H9 (cell line): ENCODE data around the gene APBB3. TPM values are rescaled to one million over a fixed set of nuclear protein-coding genes. Genes with fewer than 3 reads are reported as not detected.

Experiments used
- DNase-seq: peaks from one replicate; pipeline ENCODE4 v3.0.0-alpha.2; 2017
- H2AFZ ChIP-seq: one replicate; pipeline ENCODE4 v1.6.1; 2013; ENCODE audit warnings: mild to moderate bottlenecking, low read length, control low read depth, moderate library complexity
- H2AK5ac ChIP-seq: 2 replicates; pipeline ENCODE4 v1.6.1; 2013; ENCODE audit warnings: low read length, control low read depth, mixed read lengths; ENCODE audit not compliant: insufficient read length
- H2BK120ac ChIP-seq: one replicate; pipeline ENCODE4 v1.6.1; 2013; ENCODE audit warnings: low read depth, mild to moderate bottlenecking, low read length, control low read depth, inconsistent platforms; ENCODE audit not compliant: poor library complexity, severe bottlenecking
- H2BK12ac ChIP-seq: 2 replicates; pipeline ENCODE4 v1.6.1; 2013; ENCODE audit warnings: low read length, control low read depth, mixed read lengths, low read depth; ENCODE audit not compliant: insufficient read length
- H2BK15ac ChIP-seq: 2 replicates; pipeline ENCODE4 v1.6.1; 2013; ENCODE audit warnings: low read depth, low read length, control low read depth
- H2BK20ac ChIP-seq: one replicate; pipeline ENCODE4 v1.6.1; 2013; ENCODE audit warnings: low read depth, mild to moderate bottlenecking, low read length, control low read depth, inconsistent platforms; ENCODE audit not compliant: poor library complexity, severe bottlenecking
- H2BK5ac ChIP-seq: 2 replicates; pipeline ENCODE4 v1.6.1; 2013; ENCODE audit warnings: low read length, control low read depth, mixed read lengths; ENCODE audit not compliant: insufficient read length
- H3K14ac ChIP-seq: 2 replicates; pipeline ENCODE4 v1.6.1; 2013; ENCODE audit warnings: low read length, control low read depth; ENCODE audit not compliant: insufficient read depth
- H3K18ac ChIP-seq: 2 replicates; pipeline ENCODE4 v1.6.1; 2013; ENCODE audit warnings: low read depth, mild to moderate bottlenecking, mixed read lengths, low read length, control low read depth; ENCODE audit not compliant: insufficient read length
- H3K23ac ChIP-seq: 2 replicates; pipeline ENCODE4 v1.6.1; 2013; ENCODE audit warnings: low read length, control low read depth, mixed read lengths, low read depth; ENCODE audit not compliant: insufficient read length
- H3K23me2 ChIP-seq: 2 replicates; pipeline ENCODE4 v1.6.1; 2013; ENCODE audit warnings: low read depth, mild to moderate bottlenecking, mixed read lengths, low read length, control low read depth; ENCODE audit not compliant: insufficient read length, poor library complexity, severe bottlenecking
- H3K27ac ChIP-seq: 2 replicates; pipeline ENCODE4 v1.5.1; 2013; ENCODE audit warnings: low read length, control low read depth, mixed read lengths, low read depth; ENCODE audit not compliant: insufficient read length
- H3K27me3 ChIP-seq: 2 replicates; pipeline ENCODE4 v1.6.1; 2013; ENCODE audit warnings: low read length, control low read depth, inconsistent platforms; ENCODE audit not compliant: insufficient read depth
- H3K4ac ChIP-seq: 2 replicates; pipeline ENCODE4 v1.6.1; 2013; ENCODE audit warnings: low read depth, mild to moderate bottlenecking, control low read depth, inconsistent platforms, low read length, moderate library complexity
- H3K4me1 ChIP-seq: 2 replicates; pipeline ENCODE4 v1.6.1; 2013; ENCODE audit warnings: low read length, control low read depth, inconsistent platforms; ENCODE audit not compliant: insufficient read depth
- H3K4me2 ChIP-seq: 2 replicates; pipeline ENCODE4 v1.6.1; 2013; ENCODE audit warnings: low read length, control low read depth, mixed read lengths; ENCODE audit not compliant: insufficient read length, insufficient read depth
- H3K56ac ChIP-seq: 2 replicates; pipeline ENCODE4 v1.6.1; 2013; ENCODE audit warnings: low read depth, mild to moderate bottlenecking, mixed read lengths, low read length, control low read depth; ENCODE audit not compliant: insufficient read length
- H3K79me1 ChIP-seq: 2 replicates; pipeline ENCODE4 v1.6.1; 2013; ENCODE audit warnings: low read depth, mild to moderate bottlenecking, moderate library complexity, low read length, control low read depth, inconsistent platforms; ENCODE audit not compliant: insufficient read depth, poor library complexity, severe bottlenecking
- H3K79me2 ChIP-seq: 2 replicates; pipeline ENCODE4 v1.6.1; 2013; ENCODE audit warnings: low read length, control low read depth, inconsistent platforms; ENCODE audit not compliant: insufficient read depth
- H3K9ac ChIP-seq: 2 replicates; pipeline ENCODE4 v1.6.1; 2013; ENCODE audit warnings: low read length, control low read depth, mixed read lengths; ENCODE audit not compliant: insufficient read length; ENCODE audit errors: extremely low read depth
- H3K9me3 ChIP-seq: one replicate; pipeline ENCODE4 v1.6.1; 2013; ENCODE audit warnings: low read depth, low read length, inconsistent platforms; ENCODE audit not compliant: control insufficient read depth
- H3T11ph ChIP-seq: one replicate; pipeline ENCODE4 v1.6.1; 2013; ENCODE audit warnings: mild to moderate bottlenecking, low read length, control low read depth, inconsistent platforms
- H4K20me1 ChIP-seq: one replicate; pipeline ENCODE4 v1.6.1; 2013; ENCODE audit not compliant: control insufficient read depth, insufficient read length, insufficient read depth
- H4K5ac ChIP-seq: 2 replicates; pipeline ENCODE4 v1.6.1; 2013; ENCODE audit warnings: low read depth, mild to moderate bottlenecking, mixed read lengths, low read length, control low read depth; ENCODE audit not compliant: insufficient read length
- H4K8ac ChIP-seq: replicated peaks from 2 replicates; pipeline ENCODE4 v1.6.1; 2013; ENCODE audit warnings: low read length, control low read depth, mixed read lengths, low read depth; ENCODE audit not compliant: insufficient read length
- H4K91ac ChIP-seq: 2 replicates; pipeline ENCODE4 v1.6.1; 2013; ENCODE audit warnings: low read depth, mild to moderate bottlenecking, moderate library complexity, mixed read lengths, low read length, control low read depth; ENCODE audit not compliant: insufficient read length
- H3K27ac Mint-ChIP-seq, 3 experiments: 2 replicates in 2 of 3; 3 replicates in 1 of 3; pipeline ENCODE4 v1.8.0; 2020 to 2021; ENCODE audit warnings: mixed read lengths in 3 of 3, mild to moderate bottlenecking in 1 of 3, moderate library complexity in 1 of 3
- H3K27me3 Mint-ChIP-seq: 2 replicates; pipeline ENCODE4 v1.8.0; 2021; ENCODE audit warnings: low read depth, mild to moderate bottlenecking, moderate library complexity, mixed read lengths
- H3K36me3 Mint-ChIP-seq, 3 experiments: 2 replicates in 2 of 3; 3 replicates in 1 of 3; pipeline ENCODE4 v1.8.0; 2020 to 2021; ENCODE audit warnings: low read depth in 3 of 3, mixed read lengths in 3 of 3; ENCODE audit not compliant: insufficient read depth in 1 of 3
- H3K4me1 Mint-ChIP-seq, 2 experiments: 2 replicates each; pipeline ENCODE4 v1.8.0; 2020; ENCODE audit warnings: mixed read lengths in 2 of 2
- H3K4me3 Mint-ChIP-seq, 2 experiments: 2 replicates in 1 of 2; 3 replicates in 1 of 2; pipeline ENCODE4 v1.8.0; 2020 to 2021; ENCODE audit warnings: mild to moderate bottlenecking in 2 of 2, mixed read lengths in 2 of 2, moderate library complexity in 1 of 2
- H3K9me3 Mint-ChIP-seq, 2 experiments: 2 replicates in 1 of 2; 3 replicates in 1 of 2; pipeline ENCODE4 v1.8.0; 2020; ENCODE audit warnings: mild to moderate bottlenecking in 2 of 2, mixed read lengths in 2 of 2, moderate library complexity in 1 of 2
- WGBS: extraction: QIAGEN DNeasy Blood & Tissue Kit; methylation state at CpG from one replicate; pipeline ENCODE4 v1.1.7; 2013; ENCODE audit warnings: missing lambda C conversion rate, low lambda C conversion rate, mixed read lengths; ENCODE audit not compliant: insufficient read length; ENCODE audit errors: extremely low coverage; 5-methylcytosine and 5-hydroxymethylcytosine counted together
- total RNA-seq: library from RNA; stranded (reverse); gene quantifications from 2 replicates; pipeline ENCODE4 v1.2.1, GENCODE V29; 2021
- TF ChIP-seq, protein P1 (sequence below): fragments of 200-600 bp; sonication (generic); conservative IDR thresholded peaks from 3 replicates; pipeline ENCODE4 v1.8.0; 2021; ENCODE audit warnings: antibody characterized with exemption, mild to moderate bottlenecking

APBB3 gene
- total RNA-seq, 1 experiment from 2014 or later = 23.8 TPM

- Mint-ChIP-seq H3K27ac (no peak overlapping the region), H3K9me3 (no peaks in the 10 kb centered on the region; a peak in 2 of 5 replicates), H3K4me1 (peaks cover 29 to 30% of the 10 kb centered on the region in 2 experiments), H3K36me3 (peaks cover 4 to 20% (median 16%) of the 10 kb centered on the region in 3 experiments; a peak in 5 of 7 replicates), H3K27me3 (no peaks in the 10 kb centered on the region; the same call in 1 of the 2 replicates), H3K4me3 (no peak overlapping the region)
- Histone ChIP-seq H2BK12ac (no peak overlapping the region), H3K23me2 (peaks cover 9% of the 10 kb centered on the region), H3K9ac (no peak overlapping the region), H4K5ac (no peak overlapping the region), H3T11ph (no peak overlapping the region), H3K14ac (no peak overlapping the region), H2BK20ac (no peak overlapping the region), H4K20me1 (no peaks in the 10 kb centered on the region), H2AFZ (no peak overlapping the region), H4K8ac (no peak overlapping the region), H2AK5ac (no peak overlapping the region), H2BK15ac (no peak overlapping the region), H3K56ac (no peak overlapping the region), H3K18ac (no peak overlapping the region), H4K91ac (no peak overlapping the region), H3K27ac (no peak overlapping the region), H3K4me1 (peaks cover 7% of the 10 kb centered on the region; the same call in 1 of the 2 replicates), H3K4ac (no peak overlapping the region), H3K79me2 (peaks cover 6% of the 10 kb centered on the region), H3K23ac (no peak overlapping the region), H2BK120ac (no peak overlapping the region), H3K9me3 (no peaks in the 10 kb centered on the region), H3K79me1 (peaks cover 3% of the 10 kb centered on the region), H3K27me3 (no peaks in the 10 kb centered on the region), H2BK5ac (no peak overlapping the region), H3K4me2 (no peak overlapping the region)
- no peak for DNase-seq
- WGBS = no CpG with 5 or more reads among the region's 10 CpGs
- TF ChIP-seq, protein P1, sequence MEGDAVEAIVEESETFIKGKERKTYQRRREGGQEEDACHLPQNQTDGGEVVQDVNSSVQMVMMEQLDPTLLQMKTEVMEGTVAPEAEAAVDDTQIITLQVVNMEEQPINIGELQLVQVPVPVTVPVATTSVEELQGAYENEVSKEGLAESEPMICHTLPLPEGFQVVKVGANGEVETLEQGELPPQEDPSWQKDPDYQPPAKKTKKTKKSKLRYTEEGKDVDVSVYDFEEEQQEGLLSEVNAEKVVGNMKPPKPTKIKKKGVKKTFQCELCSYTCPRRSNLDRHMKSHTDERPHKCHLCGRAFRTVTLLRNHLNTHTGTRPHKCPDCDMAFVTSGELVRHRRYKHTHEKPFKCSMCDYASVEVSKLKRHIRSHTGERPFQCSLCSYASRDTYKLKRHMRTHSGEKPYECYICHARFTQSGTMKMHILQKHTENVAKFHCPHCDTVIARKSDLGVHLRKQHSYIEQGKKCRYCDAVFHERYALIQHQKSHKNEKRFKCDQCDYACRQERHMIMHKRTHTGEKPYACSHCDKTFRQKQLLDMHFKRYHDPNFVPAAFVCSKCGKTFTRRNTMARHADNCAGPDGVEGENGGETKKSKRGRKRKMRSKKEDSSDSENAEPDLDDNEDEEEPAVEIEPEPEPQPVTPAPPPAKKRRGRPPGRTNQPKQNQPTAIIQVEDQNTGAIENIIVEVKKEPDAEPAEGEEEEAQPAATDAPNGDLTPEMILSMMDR = 0 out of 3 replicates have a peak, but pooled peaks have one; percentile 15
Observed at GRCh38 chr5:140560227-140560626, 4.2 kb downstream of the APBB3 start.
